ENCODE data around the gene CASK.

- no peak for TF ChIP-seq BHLHE40 (IDR thresholded peaks at IDR 0.05; ENCODE audit: borderline replicate concordance)
- no peak for TF ChIP-seq FOXM1 (IDR thresholded peaks at IDR 0.05; ENCODE audit: borderline replicate concordance)
- TF ChIP-seq SUZ12 (IDR thresholded peaks at IDR 0.05), result no peak
- no peak for TF ChIP-seq TARDBP (IDR thresholded peaks at IDR 0.05)
- TF ChIP-seq SP1 (IDR thresholded peaks at IDR 0.05), result no peak
Observed at GRCh38 chrX:41933546-41933945, 10.2 kb upstream of the CASK start.
